ES-I3 (cell line): ENCODE results near the gene PLA2G15.

ENCODE experiments used
- H3K36me3 ChIP-seq: 2 replicates; pipeline ENCODE4 v1.6.1; 2013; ENCODE audit warnings: mild to moderate bottlenecking, low read length, control low read depth, moderate library complexity; ENCODE audit not compliant: insufficient read depth
- H3K4me1 ChIP-seq: 2 replicates; pipeline ENCODE4 v1.6.1; 2013; ENCODE audit warnings: mild to moderate bottlenecking, control low read depth, low read length; ENCODE audit not compliant: insufficient read depth
- H3K9ac ChIP-seq: 2 replicates; pipeline ENCODE4 v1.6.1; 2013; ENCODE audit warnings: low read depth, mild to moderate bottlenecking, low read length, moderate library complexity
- H3K9me3 ChIP-seq: 2 replicates; pipeline ENCODE4 v1.6.1; 2013; ENCODE audit warnings: mild to moderate bottlenecking, low read length, moderate library complexity; ENCODE audit not compliant: control insufficient read depth, insufficient read depth

PLA2G15 gene

GRCh38 chr16:68236137-68236825 is 8.9 kb upstream of the PLA2G15 start:
- Histone ChIP-seq H3K4me1 (peaks cover 4% of the 10 kb centered on the region; the same call in 1 of the 2 replicates), H3K9me3 (no peaks in the 10 kb centered on the region), H3K36me3 (no peaks in the 10 kb centered on the region), H3K9ac (peak overlapping the region; percentile 90)

GRCh38 chr16:68236826-68237242 is 8.3 kb upstream of the PLA2G15 start:
- Histone ChIP-seq H3K9ac (peak overlapping the region; percentile 90), H3K9me3 (no peaks in the 10 kb centered on the region), H3K4me1 (peaks cover 4% of the 10 kb centered on the region; the same call in 1 of the 2 replicates), H3K36me3 (no peaks in the 10 kb centered on the region)

DNA sequence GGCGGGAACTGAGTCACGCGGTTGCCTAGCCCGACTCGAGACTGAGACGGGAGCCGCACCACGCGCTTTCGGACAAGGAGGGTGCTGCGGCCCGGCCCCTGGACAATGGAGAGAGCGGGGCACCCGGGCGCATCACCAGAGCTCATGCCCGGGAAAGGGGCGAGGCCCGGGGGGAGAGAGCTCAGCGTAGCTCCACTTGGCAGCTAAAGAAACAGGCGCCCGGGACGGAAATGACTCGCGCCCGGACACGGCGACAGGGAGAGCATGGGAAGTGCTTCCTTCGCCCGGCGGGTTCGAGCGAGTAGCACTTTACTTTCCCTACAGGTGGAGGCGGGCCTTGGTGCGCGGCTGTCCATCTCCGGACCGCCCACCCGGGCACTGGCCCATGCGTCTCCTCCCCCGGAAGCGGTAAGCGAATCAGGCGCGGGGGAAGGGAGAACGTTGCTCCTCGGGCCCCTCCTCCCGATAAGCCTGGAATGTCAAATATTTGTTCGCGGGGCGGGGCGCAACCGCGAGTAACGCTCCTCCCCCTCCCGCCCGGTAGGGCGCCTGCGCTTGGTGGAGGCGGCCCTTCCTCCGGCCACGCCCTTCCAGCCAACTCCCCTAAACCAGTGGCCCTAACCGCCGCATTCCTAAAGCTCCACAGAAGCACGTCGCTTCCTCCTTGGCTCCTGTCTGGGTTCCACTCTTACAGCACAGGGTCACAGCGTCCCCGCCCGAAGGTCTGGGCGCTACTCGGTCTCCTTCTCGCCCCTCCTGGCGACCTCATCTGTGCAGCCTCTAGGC is 7.7 kb upstream of the PLA2G15 start:
- Histone ChIP-seq H3K9me3 (no peaks in the 10 kb centered on the region), H3K4me1 (peaks cover 4% of the 10 kb centered on the region; the same call in 1 of the 2 replicates), H3K36me3 (no peaks in the 10 kb centered on the region), H3K9ac (peak overlapping the region; percentile 90)

DNA sequence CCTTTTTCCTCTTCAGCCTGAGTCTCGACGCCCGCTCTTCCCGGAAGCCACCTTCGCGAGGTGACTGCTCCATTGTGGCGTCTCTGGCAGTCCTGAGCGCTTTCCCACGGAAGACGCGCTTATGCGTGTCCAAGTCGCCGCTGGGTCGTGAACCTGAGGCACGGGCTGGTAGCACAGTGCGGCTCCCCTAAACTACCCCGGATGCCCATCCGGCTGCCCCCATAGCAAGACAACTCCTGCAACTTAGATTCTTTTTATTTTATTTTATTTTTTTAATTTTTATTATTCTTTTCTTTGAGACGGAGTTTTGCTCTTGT is 7.2 kb upstream of the PLA2G15 start:
- no peaks in the 10 kb centered on the region for H3K36me3 ChIP-seq
- no peaks in the 10 kb centered on the region for H3K9me3 ChIP-seq
- peaks cover 4% of the 10 kb centered on the region; the same call in 1 of the 2 replicates for H3K4me1 ChIP-seq
- H3K9ac ChIP-seq = peak overlapping the region; percentile 57

- Histone ChIP-seq H3K4me1 (0 out of 2 replicates have a peak, but pooled peaks cover 3% of the 10 kb centered on the region), H3K9ac (no peak overlapping the region), H3K9me3 (no peaks in the 10 kb centered on the region), H3K36me3 (no peaks in the 10 kb centered on the region)
Measured at GRCh38 chr16:68242085-68242484, 3.1 kb upstream of the PLA2G15 start.

- H3K4me1 ChIP-seq = 0 out of 2 replicates have a peak, but pooled peaks cover 3% of the 10 kb centered on the region
- no peaks in the 10 kb centered on the region for H3K9me3 ChIP-seq
- H3K36me3 ChIP-seq = no peaks in the 10 kb centered on the region
- no peak overlapping the region for H3K9ac ChIP-seq
Measured at GRCh38 chr16:68242926-68243858, 2.0 kb upstream of the PLA2G15 start.

DNA sequence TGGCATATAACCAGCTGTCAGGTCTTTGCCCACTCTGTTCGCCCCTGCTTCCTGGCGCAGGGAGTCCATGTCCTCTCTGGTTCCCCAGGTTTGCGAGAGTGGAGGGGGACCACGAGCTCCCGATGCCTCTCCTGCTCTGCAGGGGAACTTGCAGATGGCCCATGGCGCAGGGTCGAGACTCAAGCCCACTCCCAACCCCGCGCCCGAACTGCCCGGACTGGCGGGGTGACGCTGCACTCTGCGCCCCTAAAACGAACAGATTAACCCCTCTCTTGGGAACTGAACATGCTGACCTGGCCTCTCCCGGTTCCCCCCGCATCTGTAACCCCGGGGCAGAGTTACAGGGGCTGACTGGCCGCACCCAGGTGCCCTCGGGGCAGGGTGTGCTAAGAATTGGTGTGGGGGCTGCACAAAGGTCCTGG is 681 bp upstream of the PLA2G15 start:
- no peaks in the 10 kb centered on the region for H3K36me3 ChIP-seq
- H3K4me1 ChIP-seq = 0 out of 2 replicates have a peak, but pooled peaks cover 3% of the 10 kb centered on the region
- H3K9ac ChIP-seq = peak overlapping the region; percentile 93; the same call in 1 of the 2 replicates
- no peaks in the 10 kb centered on the region for H3K9me3 ChIP-seq

DNA sequence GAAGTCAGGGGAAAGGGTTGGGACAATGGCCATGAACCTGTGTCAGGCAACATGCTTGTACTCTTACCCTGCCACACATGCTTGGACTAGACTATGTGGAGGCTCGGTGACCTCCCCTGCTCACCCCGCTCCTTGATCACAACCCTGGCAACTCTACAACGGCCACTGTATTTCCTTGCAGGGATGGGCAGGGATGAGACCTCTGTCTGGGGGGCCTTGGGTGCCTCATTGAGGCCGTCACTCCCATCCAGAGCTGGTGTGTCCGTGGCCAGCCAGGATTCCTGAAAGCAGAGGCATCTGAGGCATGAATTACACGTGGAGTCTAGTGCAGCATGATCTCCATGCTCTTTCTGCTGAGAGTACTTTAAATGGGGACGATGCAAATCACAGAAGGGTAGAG is 948 bp downstream of the PLA2G15 start:
- H3K36me3 ChIP-seq = no peaks in the 10 kb centered on the region
- H3K9me3 ChIP-seq = no peaks in the 10 kb centered on the region
- H3K4me1 ChIP-seq = 0 out of 2 replicates have a peak, but pooled peaks cover 3% of the 10 kb centered on the region
- H3K9ac ChIP-seq = peak overlapping the region; percentile 93; the same call in 1 of the 2 replicates

GRCh38 chr16:68246666-68247065 is 1.5 kb downstream of the PLA2G15 start:
- Histone ChIP-seq H3K9ac (no peak overlapping the region), H3K36me3 (no peaks in the 10 kb centered on the region), H3K4me1 (0 out of 2 replicates have a peak, but pooled peaks cover 3% of the 10 kb centered on the region), H3K9me3 (no peaks in the 10 kb centered on the region)

GRCh38 chr16:68247400-68247799 is 2.2 kb downstream of the PLA2G15 start:
- no peak overlapping the region for H3K9ac ChIP-seq
- H3K36me3 ChIP-seq = no peaks in the 10 kb centered on the region
- H3K9me3 ChIP-seq = no peaks in the 10 kb centered on the region
- 0 out of 2 replicates have a peak, but pooled peaks cover 3% of the 10 kb centered on the region for H3K4me1 ChIP-seq

DNA sequence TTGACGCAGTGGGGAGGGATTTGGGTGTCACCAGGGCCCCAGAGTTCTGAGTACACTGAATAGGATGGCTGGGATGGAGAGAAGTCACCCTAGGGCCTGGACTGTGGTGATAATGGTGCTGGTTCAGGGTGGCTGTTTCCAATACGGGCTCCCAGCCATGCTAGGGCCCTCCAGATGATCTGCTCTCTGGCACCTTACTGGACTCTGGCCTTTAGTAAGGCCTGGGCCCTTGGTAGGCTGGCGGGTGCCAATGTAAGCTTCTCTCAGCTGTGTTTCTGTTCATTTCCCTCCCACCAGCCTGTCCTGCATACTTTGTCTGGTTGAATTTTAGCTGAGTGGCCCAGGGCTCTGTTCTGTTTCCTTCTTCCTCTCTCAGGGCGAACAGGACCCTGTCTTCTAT is 2.8 kb downstream of the PLA2G15 start:
- no peaks in the 10 kb centered on the region for H3K36me3 ChIP-seq
- H3K4me1 ChIP-seq = 0 out of 2 replicates have a peak, but pooled peaks cover 3% of the 10 kb centered on the region
- H3K9me3 ChIP-seq = no peaks in the 10 kb centered on the region
- H3K9ac ChIP-seq = no peak overlapping the region

- no peak overlapping the region for H3K9ac ChIP-seq
- no peaks in the 10 kb centered on the region for H3K36me3 ChIP-seq
- H3K9me3 ChIP-seq = no peaks in the 10 kb centered on the region
- 0 out of 2 replicates have a peak, but pooled peaks cover 3% of the 10 kb centered on the region for H3K4me1 ChIP-seq
Measured at GRCh38 chr16:68249371-68249770, 4.2 kb downstream of the PLA2G15 start.

DNA sequence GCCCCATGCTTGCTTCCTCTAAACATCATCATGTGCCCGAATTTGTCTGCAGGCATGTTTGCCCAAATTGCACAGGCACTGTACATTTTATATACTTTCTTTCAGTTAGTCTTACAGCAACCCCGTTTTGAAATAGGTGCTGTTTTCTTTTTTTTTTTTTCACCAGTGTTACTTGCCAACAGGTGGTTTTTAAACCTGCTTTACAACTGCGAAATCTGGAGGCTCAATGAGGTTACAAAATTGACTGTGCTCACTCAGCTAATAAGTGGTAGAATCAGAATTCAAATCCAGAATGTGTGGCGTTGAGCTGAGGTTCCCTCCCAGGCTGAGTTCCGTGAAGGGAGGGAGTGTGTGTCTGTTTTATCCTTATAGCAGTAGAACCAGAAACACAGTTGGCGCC is 5.8 kb downstream of the PLA2G15 start:
- Histone ChIP-seq H3K36me3 (no peaks in the 10 kb centered on the region), H3K9me3 (no peaks in the 10 kb centered on the region), H3K9ac (no peak overlapping the region), H3K4me1 (0 out of 2 replicates have a peak, but pooled peaks cover under 1% of the 10 kb centered on the region)

DNA sequence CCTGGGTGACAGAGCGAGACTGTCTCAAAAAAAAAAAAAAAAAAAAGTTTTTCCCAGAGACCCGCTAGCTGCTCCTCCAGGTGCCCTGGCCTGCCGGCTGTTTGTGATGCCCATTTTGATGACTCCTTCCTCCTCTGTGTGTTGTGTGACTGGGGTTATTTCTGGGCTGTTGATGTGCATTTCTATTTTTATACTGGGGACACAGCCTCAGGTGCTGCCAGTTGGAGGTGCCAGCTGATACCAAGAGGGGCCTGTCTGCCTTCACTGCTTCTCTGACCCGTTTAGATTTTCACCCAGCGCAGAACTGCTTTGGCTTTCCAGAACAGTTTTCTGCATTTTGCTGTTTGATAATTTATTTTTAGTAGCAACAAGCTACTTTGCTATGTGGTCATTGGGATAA is 6.7 kb downstream of the PLA2G15 start:
- Histone ChIP-seq H3K4me1 (no peaks in the 10 kb centered on the region), H3K9ac (no peak overlapping the region), H3K9me3 (no peaks in the 10 kb centered on the region), H3K36me3 (no peaks in the 10 kb centered on the region)
